K562 (cell line): ENCODE data around the gene PSMA2. TPM values are rescaled to one million over a fixed set of nuclear protein-coding genes. Genes with fewer than 3 reads are reported as not detected.
A peak's percentile ranks its signal among the peaks of the same experiment; 100 is the strongest.

Source experiments
- CTBP1 ChIP-seq: fragments of 450-650 bp; IDR thresholded peaks from 2 replicates; pipeline ENCODE4 v1.6.1; 2016; ENCODE audit warnings: borderline replicate concordance
- ERF ChIP-seq: fragments of 450-650 bp; formaldehyde crosslinking; IDR thresholded peaks from 2 replicates; pipeline ENCODE4 v1.4.0; 2020; ENCODE audit warnings: mild to moderate bottlenecking, mixed read lengths
- GABPA ChIP-seq: fragments of 200-800 bp; sonication (Bioruptor generic); conservative IDR thresholded peaks from 2 replicates; pipeline ENCODE4 v1.6.1; 2016; ENCODE audit warnings: low read depth, missing genetic modification characterization, missing compliant biosample characterization
- GTF2A2 ChIP-seq: IDR thresholded peaks from 2 replicates; pipeline ENCODE4 v1.6.1; 2016; ENCODE audit warnings: mild to moderate bottlenecking, missing genetic modification characterization, missing compliant biosample characterization
- HDAC3 ChIP-seq: fragments of 450-650 bp; IDR thresholded peaks from 2 replicates; pipeline ENCODE4 v1.6.1; 2018; ENCODE audit warnings: borderline replicate concordance, mild to moderate bottlenecking, moderate library complexity; ENCODE audit not compliant: partially characterized antibody
- HIVEP1 ChIP-seq: fragments of 250-450 bp; sonication (Bioruptor Pico); IDR thresholded peaks from 2 replicates; pipeline ENCODE4 v1.4.0; 2020; ENCODE audit warnings: mild to moderate bottlenecking
- KHSRP ChIP-seq: fragments of 450-650 bp; IDR thresholded peaks from 2 replicates; pipeline ENCODE4 v1.6.1; 2017
- NCOA2 ChIP-seq, 2 experiments: fragments of 450-650 bp; IDR thresholded peaks; 2 replicates each; pipeline ENCODE4 v1.6.1; 2018; ENCODE audit warnings: mild to moderate bottlenecking in 2 of 2, moderate library complexity in 1 of 2; ENCODE audit not compliant: partially characterized antibody in 2 of 2
- PTRF ChIP-seq: fragments of 450-650 bp; IDR thresholded peaks from 2 replicates; pipeline ENCODE4 v1.6.1; 2016; ENCODE audit warnings: mild to moderate bottlenecking, missing genetic modification characterization, missing compliant biosample characterization
- RBM14 ChIP-seq: fragments of 200-400 bp; formaldehyde crosslinking; IDR thresholded peaks from 2 replicates; pipeline ENCODE4 v1.6.1; 2018; ENCODE audit warnings: low read depth, mild to moderate bottlenecking, low read length, moderate library complexity, borderline replicate concordance; ENCODE audit not compliant: insufficient read depth
- SAFB ChIP-seq: fragments of 200-400 bp; formaldehyde crosslinking; IDR thresholded peaks from 2 replicates; pipeline ENCODE4 v1.6.1; 2017; ENCODE audit warnings: low read depth, low read length, borderline replicate concordance
- SMARCE1 ChIP-seq: fragments of 450-650 bp; IDR thresholded peaks from 2 replicates; pipeline ENCODE4 v1.7.1; 2016; ENCODE audit warnings: mild to moderate bottlenecking
- SRSF3 ChIP-seq: fragments of 200-400 bp; formaldehyde crosslinking; IDR thresholded peaks from 2 replicates; pipeline ENCODE4 v1.6.1; 2016; ENCODE audit warnings: mild to moderate bottlenecking, low read length, moderate library complexity; ENCODE audit not compliant: insufficient read depth
- SRSF7 ChIP-seq: fragments of 200-400 bp; formaldehyde crosslinking; optimal IDR thresholded peaks from 2 replicates; pipeline ENCODE3; 2017; ENCODE audit warnings: mild to moderate bottlenecking, low read depth, low read length
- ZC3H4 ChIP-seq: sonication (generic); formaldehyde crosslinking; IDR thresholded peaks from 2 replicates; pipeline ENCODE4 v1.9.0; 2021; ENCODE audit warnings: missing genetic modification reagents, borderline replicate concordance
- ZNF263 ChIP-seq: sonication (generic); formaldehyde crosslinking; IDR thresholded peaks from 2 replicates; pipeline ENCODE4 v1.8.0; 2022; ENCODE audit warnings: mild to moderate bottlenecking, missing genetic modification reagents, borderline replicate concordance
- ZNF586 ChIP-seq: fragments of 450-650 bp; formaldehyde crosslinking; conservative IDR thresholded peaks from 2 replicates; pipeline ENCODE4 v1.4.0; 2020; ENCODE audit warnings: mild to moderate bottlenecking, moderate library complexity
- ZNF76 ChIP-seq: fragments of 250-450 bp; sonication (Bioruptor Pico); IDR thresholded peaks from 2 replicates; pipeline ENCODE4 v1.4.0; 2020; ENCODE audit warnings: mild to moderate bottlenecking, moderate library complexity, borderline replicate concordance
- polyA plus RNA-seq, 8 experiments: library from polyadenylated mRNA; depleted of rRNA in 4 of 8; stranded (reverse) in 5 of 8; unstranded in 3 of 8; fragments of >200 nt; fragmentation: Nextera tagmentation in 2 of 8; fragmentation: Illumina TruSeq in 1 of 8; extraction: Ambion mirVana in 2 of 8; extraction: Trizol in 1 of 8; gene quantifications; 2 replicates each; pipeline versions ENCODE4 v1.2.1 to v1.2.3, GENCODE V29; 2011 to 2014; ENCODE audit warnings: inconsistent platforms in 1 of 8, missing spikeins in 1 of 8
- total RNA-seq, 7 experiments: library from RNA; depleted of rRNA in 6 of 7; stranded (reverse); fragments of >200 nt in 6 of 7; fragmentation: Illumina TruSeq in 2 of 7; extraction: Trizol in 2 of 7; gene quantifications; 2 replicates each; pipeline versions ENCODE4 v1.2.1 to v1.2.3, GENCODE V29; 2011 to 2021; ENCODE audit warnings: low replicate concordance in 1 of 7
- TF ChIP-seq, protein P1 (sequence below): sonication (generic); formaldehyde crosslinking; IDR thresholded peaks from 2 replicates; pipeline ENCODE4 v1.8.1; 2023; ENCODE audit warnings: mild to moderate bottlenecking, missing genetic modification reagents
- TF ChIP-seq, protein P2 (sequence below): sonication (generic); formaldehyde crosslinking; IDR thresholded peaks from 2 replicates; pipeline ENCODE4 v1.8.0; 2022; ENCODE audit warnings: missing genetic modification reagents, mild to moderate bottlenecking, moderate library complexity, borderline replicate concordance
- TF ChIP-seq, protein P3 (sequence below): fragments of 250-450 bp; sonication (Bioruptor Pico); IDR thresholded peaks from 2 replicates; pipeline ENCODE4 v1.5.1; 2021; ENCODE audit warnings: mild to moderate bottlenecking
- TF ChIP-seq, protein P4 (sequence below): fragments of 250-450 bp; sonication (Bioruptor Pico); IDR thresholded peaks from 2 replicates; pipeline ENCODE4 v1.8.0; 2021; ENCODE audit warnings: moderate library complexity, mild to moderate bottlenecking, inconsistent platforms

Gene PSMA2
- total and polyA plus RNA-seq, 9 of the 15 experiments (the other 6 are each of a cell fraction or from before 2014, with no cell fraction given) = 91.7 to 1,070 (median 213) TPM

DNA sequence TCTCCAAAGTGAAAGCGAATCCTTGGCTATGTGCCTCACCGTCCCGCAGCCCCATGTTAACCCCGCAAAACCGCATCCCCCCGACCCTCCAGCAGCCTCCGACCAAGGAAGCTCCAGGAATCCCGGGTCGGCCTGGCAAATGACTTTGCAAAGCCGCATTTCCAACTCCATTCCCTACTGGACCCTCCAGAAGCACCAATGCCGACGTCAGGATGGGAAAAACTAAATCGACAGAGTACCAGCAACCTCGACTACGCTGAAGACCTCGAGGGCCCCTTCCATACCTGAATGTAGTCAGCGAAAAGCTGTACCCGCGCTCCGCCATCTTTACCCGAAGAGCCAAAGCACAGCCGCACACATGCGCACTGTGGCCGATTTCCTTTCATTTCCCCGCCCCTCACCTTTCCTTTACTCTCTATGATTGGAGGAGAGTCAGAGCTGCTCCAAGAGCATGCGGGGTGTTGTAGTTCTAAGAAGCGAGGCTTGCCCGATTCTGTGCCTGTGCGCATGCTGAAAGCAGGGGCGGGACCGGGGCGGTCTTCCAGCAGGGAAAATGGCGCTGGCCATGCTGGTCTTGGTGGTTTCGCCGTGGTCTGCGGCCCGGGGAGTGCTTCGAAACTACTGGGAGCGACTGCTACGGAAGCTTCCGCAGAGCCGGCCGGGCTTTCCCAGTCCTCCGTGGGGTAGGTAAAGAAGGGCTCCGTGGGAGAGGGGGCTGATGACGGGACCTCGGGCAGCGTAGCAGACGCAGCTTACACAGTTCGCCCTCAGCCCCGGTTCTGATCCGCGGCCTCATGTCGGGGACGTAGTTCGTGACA lies at the start of gene PSMA2, which contains the start of gene MRPL32 (continued):
- TF ChIP-seq, protein P1, sequence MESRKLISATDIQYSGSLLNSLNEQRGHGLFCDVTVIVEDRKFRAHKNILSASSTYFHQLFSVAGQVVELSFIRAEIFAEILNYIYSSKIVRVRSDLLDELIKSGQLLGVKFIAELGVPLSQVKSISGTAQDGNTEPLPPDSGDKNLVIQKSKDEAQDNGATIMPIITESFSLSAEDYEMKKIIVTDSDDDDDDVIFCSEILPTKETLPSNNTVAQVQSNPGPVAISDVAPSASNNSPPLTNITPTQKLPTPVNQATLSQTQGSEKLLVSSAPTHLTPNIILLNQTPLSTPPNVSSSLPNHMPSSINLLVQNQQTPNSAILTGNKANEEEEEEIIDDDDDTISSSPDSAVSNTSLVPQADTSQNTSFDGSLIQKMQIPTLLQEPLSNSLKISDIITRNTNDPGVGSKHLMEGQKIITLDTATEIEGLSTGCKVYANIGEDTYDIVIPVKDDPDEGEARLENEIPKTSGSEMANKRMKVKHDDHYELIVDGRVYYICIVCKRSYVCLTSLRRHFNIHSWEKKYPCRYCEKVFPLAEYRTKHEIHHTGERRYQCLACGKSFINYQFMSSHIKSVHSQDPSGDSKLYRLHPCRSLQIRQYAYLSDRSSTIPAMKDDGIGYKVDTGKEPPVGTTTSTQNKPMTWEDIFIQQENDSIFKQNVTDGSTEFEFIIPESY (CRISPR knock-in tag) = 0 out of 2 replicates have a peak, but pooled peaks have one; percentile 15
- TF ChIP-seq SRSF7 = no peak
- TF ChIP-seq ZNF586 (CRISPR knock-in tag) = no peak
- TF ChIP-seq RBM14 = no peak
- TF ChIP-seq KHSRP = no peak
- 0 out of 2 replicates have a peak, but pooled peaks have one; percentile 24 for TF ChIP-seq GABPA (tag)
- no peak for TF ChIP-seq SMARCE1
- no peak for TF ChIP-seq ZNF263 (CRISPR knock-in tag)
- no peak for TF ChIP-seq NCOA2 (IDR thresholded peaks at IDR 0.05; ENCODE audit: partially characterized antibody in 2 of 2)
- TF ChIP-seq ZC3H4 (CRISPR knock-in tag) = no peak
- no peak for TF ChIP-seq HDAC3
- TF ChIP-seq, protein P2, sequence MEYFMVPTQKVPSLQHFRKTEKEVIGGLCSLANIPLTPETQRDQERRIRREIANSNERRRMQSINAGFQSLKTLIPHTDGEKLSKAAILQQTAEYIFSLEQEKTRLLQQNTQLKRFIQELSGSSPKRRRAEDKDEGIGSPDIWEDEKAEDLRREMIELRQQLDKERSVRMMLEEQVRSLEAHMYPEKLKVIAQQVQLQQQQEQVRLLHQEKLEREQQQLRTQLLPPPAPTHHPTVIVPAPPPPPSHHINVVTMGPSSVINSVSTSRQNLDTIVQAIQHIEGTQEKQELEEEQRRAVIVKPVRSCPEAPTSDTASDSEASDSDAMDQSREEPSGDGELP (CRISPR knock-in tag) = peak; percentile 60; the same call in 1 of the 2 replicates
- TF ChIP-seq, protein P3, sequence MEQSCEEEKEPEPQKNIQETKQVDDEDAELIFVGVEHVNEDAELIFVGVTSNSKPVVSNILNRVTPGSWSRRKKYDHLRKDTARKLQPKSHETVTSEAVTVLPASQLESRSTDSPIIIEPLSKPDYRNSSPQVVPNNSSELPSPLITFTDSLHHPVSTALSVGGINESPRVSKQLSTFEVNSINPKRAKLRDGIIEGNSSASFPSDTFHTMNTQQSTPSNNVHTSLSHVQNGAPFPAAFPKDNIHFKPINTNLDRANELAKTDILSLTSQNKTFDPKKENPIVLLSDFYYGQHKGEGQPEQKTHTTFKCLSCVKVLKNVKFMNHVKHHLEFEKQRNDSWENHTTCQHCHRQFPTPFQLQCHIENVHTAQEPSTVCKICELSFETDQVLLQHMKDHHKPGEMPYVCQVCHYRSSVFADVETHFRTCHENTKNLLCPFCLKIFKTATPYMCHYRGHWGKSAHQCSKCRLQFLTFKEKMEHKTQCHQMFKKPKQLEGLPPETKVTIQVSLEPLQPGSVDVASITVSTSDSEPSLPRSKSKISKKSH (CRISPR knock-in tag) = no peak
- TF ChIP-seq ZNF76 (CRISPR knock-in tag) = no peak
- no peak for TF ChIP-seq GTF2A2 (tag)
- no peak for TF ChIP-seq PTRF
- TF ChIP-seq HIVEP1 = no peak
- TF ChIP-seq CTBP1 = no peak
- TF ChIP-seq, protein P4, sequence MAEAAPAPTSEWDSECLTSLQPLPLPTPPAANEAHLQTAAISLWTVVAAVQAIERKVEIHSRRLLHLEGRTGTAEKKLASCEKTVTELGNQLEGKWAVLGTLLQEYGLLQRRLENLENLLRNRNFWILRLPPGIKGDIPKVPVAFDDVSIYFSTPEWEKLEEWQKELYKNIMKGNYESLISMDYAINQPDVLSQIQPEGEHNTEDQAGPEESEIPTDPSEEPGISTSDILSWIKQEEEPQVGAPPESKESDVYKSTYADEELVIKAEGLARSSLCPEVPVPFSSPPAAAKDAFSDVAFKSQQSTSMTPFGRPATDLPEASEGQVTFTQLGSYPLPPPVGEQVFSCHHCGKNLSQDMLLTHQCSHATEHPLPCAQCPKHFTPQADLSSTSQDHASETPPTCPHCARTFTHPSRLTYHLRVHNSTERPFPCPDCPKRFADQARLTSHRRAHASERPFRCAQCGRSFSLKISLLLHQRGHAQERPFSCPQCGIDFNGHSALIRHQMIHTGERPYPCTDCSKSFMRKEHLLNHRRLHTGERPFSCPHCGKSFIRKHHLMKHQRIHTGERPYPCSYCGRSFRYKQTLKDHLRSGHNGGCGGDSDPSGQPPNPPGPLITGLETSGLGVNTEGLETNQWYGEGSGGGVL (CRISPR knock-in tag) = no peak
- TF ChIP-seq SAFB = no peak
- TF ChIP-seq SRSF3 = no peak
- no peak for TF ChIP-seq ERF (CRISPR knock-in tag)
